Measurements from ENCODE around the gene FBP2. TPM values are rescaled to one million over a fixed set of nuclear protein-coding genes. Genes with fewer than 3 reads are reported as not detected.
A peak's percentile ranks its signal among the peaks of the same experiment; 100 is the strongest.

FBP2 gene
- total RNA-seq, 4 donors from 2014 or later, result not detected

GRCh38 chr9:94627287-94627686, 33.7 kb upstream of the FBP2 start:
- H3K4me3 ChIP-seq, result no peak overlapping the region
- no peak for TF ChIP-seq CTCF (IDR thresholded peaks at IDR 0.05)
- DNase-seq (ENCODE audit: low spot score in 2 of 2), result no peak
- WGBS, 2 donors, result 82 to 92% methylated on average over 6 of the region's 6 CpGs
- no peaks in the 10 kb centered on the region for H3K36me3 ChIP-seq
- H3K9me3 ChIP-seq, result no peaks in the 10 kb centered on the region
- H3K4me1 ChIP-seq, result peaks cover 0 to 8% (median 0%) of the 10 kb centered on the region in 4 donors
- no peaks in the 10 kb centered on the region for H3K27me3 ChIP-seq
- no peak overlapping the region for H3K27ac ChIP-seq

DNA sequence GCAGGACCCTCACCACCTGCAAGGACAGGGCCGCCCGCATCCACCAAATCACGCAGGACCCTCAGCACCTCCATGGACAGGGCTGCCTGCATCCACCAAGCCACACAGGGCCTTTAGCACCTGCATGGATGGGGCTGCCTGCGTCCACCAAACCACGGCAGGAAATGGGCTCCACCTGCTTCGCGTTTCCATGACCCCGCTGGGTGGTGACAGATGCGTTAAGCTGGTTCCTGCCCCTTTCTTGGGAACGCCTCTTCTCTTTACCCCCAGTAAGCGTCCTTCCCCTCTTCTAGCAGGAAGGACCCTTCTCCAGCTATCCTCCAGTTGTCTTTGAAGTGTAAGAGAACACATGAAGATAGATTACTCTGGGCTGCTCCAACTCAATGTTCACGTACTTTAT, 32.2 kb upstream of the FBP2 start:
- no peaks in the 10 kb centered on the region for H3K27me3 ChIP-seq
- WGBS, 2 donors, result 85 to 88% methylated on average over 12 of the region's 12 CpGs

DNA sequence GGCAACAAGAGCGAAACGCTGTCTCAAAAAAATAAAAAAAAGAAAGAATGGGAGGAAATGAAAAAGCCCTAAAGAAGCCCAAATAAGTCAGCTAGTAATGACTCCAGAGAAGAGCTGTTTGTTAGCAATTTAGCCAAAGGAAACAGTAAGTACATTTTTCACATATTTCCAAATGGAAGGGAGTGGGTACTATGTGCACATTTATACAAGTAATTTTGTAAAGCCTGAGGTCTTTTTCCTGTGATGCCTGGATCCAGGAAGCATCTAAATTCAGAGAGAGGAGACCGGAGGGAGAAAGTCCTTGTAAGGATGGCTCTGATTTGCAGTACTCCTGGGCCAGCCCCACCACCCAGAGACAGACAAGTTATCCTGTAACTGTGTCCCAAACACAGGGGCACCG, 31.0 kb upstream of the FBP2 start:
- 44% methylated on average over 4 of the region's 4 CpGs for WGBS, 2 donors
- Histone ChIP-seq H3K27ac (peak overlapping the region in 1 of 4 donors; percentile 49), H3K4me3 (no peak overlapping the region)

More for the DNA sequence above, 32.2 kb upstream of the FBP2 start:
- no peak for TF ChIP-seq POLR2A (IDR thresholded peaks at IDR 0.05)
- peaks cover 0 to 8% (median 0%) of the 10 kb centered on the region in 4 donors for H3K4me1 ChIP-seq
- H3K9me3 ChIP-seq, result no peaks in the 10 kb centered on the region
- no peaks in the 10 kb centered on the region for H3K36me3 ChIP-seq
- H3K4me3 ChIP-seq, result no peak overlapping the region
- no peak for DNase-seq (ENCODE audit: low spot score in 2 of 2)
- H3K27ac ChIP-seq, result no peak overlapping the region

DNA sequence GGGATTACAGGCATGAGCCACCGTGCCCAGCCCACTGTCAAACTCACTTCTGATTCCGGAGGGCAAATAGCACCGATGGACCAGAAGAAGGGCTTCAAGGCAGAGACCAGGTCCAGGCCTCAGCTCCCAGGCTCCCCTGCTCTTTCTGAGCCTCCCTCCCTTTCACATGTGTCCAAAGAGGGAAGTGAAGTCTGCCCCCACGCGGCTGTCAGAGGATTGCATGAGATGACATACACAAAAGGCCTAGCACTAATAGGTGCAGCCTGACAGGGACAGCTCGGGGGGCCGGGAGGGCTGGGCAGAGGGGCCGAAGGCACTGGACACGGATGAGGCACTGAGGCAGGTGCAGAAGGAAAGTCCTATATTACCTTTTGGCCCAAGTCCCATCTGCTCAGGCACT, 29.6 kb upstream of the FBP2 start:
- 70 to 72% methylated on average over 9 of the region's 9 CpGs for WGBS, 2 donors
- no peak for DNase-seq (ENCODE audit: low spot score in 2 of 2)
- Histone ChIP-seq H3K36me3 (no peaks in the 10 kb centered on the region), H3K9me3 (no peaks in the 10 kb centered on the region), H3K4me1 (peaks cover 0 to 8% (median 0%) of the 10 kb centered on the region in 4 donors), H3K27me3 (no peaks in the 10 kb centered on the region), H3K27ac (no peak overlapping the region), H3K4me3 (no peak overlapping the region)
- peak in 1 of 5 experiments; percentile 28 for TF ChIP-seq CTCF (IDR thresholded peaks at IDR 0.05)
- no peak for TF ChIP-seq EP300 (IDR thresholded peaks at IDR 0.05)

More for the DNA sequence above, 31.0 kb upstream of the FBP2 start:
- no peak for TF ChIP-seq POLR2A (IDR thresholded peaks at IDR 0.05)
- no peak for TF ChIP-seq CTCF (IDR thresholded peaks at IDR 0.05)
- TF ChIP-seq EP300 (IDR thresholded peaks at IDR 0.05), result no peak
- no peaks in the 10 kb centered on the region for H3K36me3 ChIP-seq
- no peaks in the 10 kb centered on the region for H3K27me3 ChIP-seq
- H3K9me3 ChIP-seq, result no peaks in the 10 kb centered on the region
- no peak for DNase-seq (ENCODE audit: low spot score in 2 of 2)
- peaks cover 0 to 8% (median 0%) of the 10 kb centered on the region in 4 donors for H3K4me1 ChIP-seq

DNA sequence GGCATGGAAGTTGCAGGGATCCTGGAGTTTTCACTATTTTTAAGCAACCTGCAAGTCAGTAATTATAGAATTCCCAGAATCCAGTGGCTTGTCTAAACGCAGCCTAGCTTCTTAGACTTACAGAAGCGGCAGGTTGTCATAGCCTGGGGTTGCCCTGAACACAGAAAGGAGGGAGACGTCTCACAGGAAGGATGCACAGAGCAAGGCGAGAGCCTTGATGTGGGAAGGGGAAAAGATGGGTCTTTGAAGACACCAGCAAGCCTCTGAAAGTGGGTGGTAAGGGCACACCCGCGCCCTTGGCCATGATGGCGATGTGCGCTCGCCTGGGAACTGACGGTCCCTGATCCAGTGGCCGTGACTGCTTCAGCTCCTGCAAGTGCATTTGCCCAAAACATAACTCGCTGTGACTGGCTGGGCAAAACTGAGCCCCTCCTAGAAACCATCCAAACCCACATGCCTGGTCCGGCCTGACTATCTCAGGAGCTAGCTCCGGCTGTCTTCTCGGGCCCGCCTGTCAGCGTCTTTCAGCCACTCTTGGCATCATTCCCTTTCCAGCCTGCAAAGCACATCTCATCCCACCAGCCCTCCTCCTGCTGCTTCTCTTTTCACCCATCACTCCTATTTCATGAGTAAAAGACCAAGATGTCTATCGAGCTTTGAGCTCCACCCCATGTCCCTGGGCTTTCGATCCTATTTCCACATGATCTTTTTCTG, 28.6 kb upstream of the FBP2 start:
- Histone ChIP-seq H3K4me1 (peaks cover 0 to 8% (median 0%) of the 10 kb centered on the region in 4 donors), H3K9me3 (no peaks in the 10 kb centered on the region), H3K4me3 (no peak overlapping the region), H3K27ac (no peak overlapping the region), H3K36me3 (no peaks in the 10 kb centered on the region), H3K27me3 (no peaks in the 10 kb centered on the region)
- no peak for TF ChIP-seq EP300 (IDR thresholded peaks at IDR 0.05)
- no peak for TF ChIP-seq POLR2A (IDR thresholded peaks at IDR 0.05)
- TF ChIP-seq CTCF (IDR thresholded peaks at IDR 0.05), result no peak
- DNase-seq (ENCODE audit: low spot score in 2 of 2), result no peak
- WGBS, 2 donors, result 84% methylated on average over 19 of the region's 19 CpGs
